GM18526 (cell line): ENCODE results near the gene FAM221A.

Source experiments
- POLR2A ChIP-seq: IDR thresholded peaks from 3 replicates; pipeline ENCODE4 v1.6.1; 2011; ENCODE audit not compliant: insufficient read length; ENCODE audit errors: extremely low read depth

Gene FAM221A

DNA sequence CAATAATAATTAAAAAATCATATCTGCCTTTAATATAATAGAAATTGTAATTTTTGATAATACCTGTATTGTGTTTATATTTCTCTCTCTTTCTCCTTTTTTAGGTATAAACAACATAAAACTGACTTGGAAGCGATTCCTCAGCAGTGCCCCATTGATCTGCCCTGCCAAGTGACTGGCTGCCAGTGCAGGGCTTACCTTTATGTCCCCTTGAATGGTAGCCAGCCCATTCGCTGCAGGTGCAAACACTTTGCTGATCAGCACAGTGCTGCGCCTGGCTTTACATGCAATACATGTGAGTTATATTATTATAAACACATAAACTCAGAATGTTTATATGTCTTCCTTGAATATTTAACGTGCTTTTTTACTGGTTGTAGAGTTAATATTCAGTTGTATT, 9.2 kb downstream of the FAM221A start:
- no peak for TF ChIP-seq POLR2A

DNA sequence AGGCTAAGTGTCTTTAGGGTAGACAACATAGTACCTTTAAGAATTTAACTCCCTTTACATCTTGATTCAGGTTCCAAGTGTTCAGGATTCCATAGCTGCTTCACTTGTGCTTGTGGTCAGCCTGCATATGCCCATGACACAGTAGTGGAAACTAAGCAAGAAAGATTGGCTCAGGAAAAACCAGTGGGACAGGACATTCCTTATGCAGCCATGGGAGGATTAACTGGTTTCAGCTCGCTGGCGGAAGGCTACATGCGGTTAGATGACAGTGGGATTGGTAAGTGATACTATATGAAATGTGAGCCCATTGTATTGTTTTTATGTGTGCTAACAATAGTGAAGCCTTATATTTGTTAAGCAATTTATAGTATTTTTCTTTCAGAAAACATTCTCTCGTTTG, 11.3 kb downstream of the FAM221A start:
- no peak for TF ChIP-seq POLR2A

GRCh38 chr7:23693224-23693623, 13.2 kb downstream of the FAM221A start:
- TF ChIP-seq POLR2A, result no peak

DNA sequence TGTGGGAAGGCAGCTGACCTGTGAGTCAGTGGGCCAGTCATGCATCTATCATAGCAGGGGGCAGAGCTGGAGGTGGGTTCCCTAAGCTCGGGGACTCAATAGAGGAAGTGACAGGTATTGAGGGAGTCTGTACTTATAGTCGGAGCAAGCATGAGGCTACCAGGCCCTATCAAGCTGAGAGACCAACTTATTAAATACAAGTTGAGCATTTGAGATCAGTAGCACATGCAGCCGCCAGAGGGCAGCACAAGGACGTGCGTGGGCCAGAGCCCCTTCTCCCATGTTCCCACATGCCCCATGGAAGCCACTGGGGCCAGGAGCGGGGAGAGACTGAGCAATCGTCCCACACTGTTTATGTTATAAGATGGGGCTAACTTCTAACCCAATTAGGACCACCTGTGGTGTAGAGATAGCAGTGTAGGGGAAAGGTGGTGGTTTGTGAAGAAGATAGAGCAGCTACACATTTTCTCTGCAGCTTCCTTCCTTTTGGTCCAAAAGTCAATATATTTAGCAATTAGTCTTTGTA, 17.0 kb downstream of the FAM221A start:
- no peak for TF ChIP-seq POLR2A

DNA sequence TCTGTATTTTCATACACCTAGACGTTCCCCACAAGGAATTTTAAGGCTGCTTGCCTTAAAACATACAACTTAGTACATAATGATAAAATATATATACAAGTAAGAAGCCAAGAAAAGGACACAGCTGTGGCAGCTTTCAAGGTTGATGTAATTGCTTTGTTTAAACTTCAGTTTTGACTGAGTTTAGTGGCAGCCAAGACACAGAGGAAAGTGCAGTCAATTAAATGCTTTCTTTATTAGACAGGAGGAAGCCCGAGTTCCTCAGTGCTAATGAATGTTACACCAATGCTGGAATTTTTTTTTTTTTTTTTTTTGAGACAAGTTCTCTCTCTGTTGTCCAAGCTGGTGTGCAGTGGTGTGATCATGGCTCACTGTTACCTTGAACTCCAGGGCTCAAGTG, 18.8 kb downstream of the FAM221A start:
- TF ChIP-seq POLR2A, result no peak

- no peak for TF ChIP-seq POLR2A
Observed at GRCh38 chr7:23700046-23700445, 20.0 kb downstream of the FAM221A start.

- no peak for TF ChIP-seq POLR2A
Observed at GRCh38 chr7:23709081-23709750, 29.2 kb downstream of the FAM221A start.

GRCh38 chr7:23710000-23710399, 30.0 kb downstream of the FAM221A start, which contains the start of gene STK31:
Gene STK31, plus strand, starts transcription at chr7:23710219. Its CDS starts 67 bp downstream, at chr7:23710286.
- TF ChIP-seq POLR2A, result no peak

- TF ChIP-seq POLR2A, result no peak
Observed at GRCh38 chr7:23712368-23713284, 32.6 kb downstream of the FAM221A start.

GRCh38 chr7:23713285-23714149, 33.5 kb downstream of the FAM221A start:
- TF ChIP-seq POLR2A, result no peak

DNA sequence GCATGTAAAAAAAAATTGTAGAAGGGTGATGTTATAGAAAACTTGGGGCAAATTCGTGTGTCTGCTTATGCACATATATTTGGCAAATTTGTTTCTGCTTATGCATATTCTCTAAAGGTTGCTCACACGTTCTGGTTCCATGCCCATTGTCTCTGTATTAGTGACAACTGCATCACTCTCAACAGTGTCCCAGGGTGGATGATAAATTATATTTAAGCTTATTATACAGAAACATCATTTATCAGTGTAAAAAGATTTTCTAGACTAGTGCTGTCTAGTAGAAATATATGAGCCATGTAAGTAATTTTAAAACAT, 34.1 kb downstream of the FAM221A start:
- TF ChIP-seq POLR2A, result no peak

DNA sequence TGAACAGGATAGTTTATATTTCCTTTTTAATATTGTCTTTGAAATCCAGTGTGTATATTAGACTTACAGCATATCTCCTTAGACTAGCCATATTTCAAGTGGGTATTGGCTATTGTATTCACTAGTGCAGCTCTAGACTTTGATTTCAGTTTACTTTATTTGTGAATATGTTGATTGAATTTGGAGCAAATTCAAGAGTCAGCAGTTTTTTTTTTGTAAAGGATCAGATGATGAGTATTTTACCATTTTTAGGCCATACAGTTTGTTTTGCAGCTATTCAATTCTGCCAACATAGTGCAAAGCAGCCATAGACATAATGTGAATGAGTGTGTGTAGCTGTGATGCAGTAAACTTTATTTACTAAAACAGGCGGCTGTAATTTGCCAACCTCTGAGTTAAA, 34.6 kb downstream of the FAM221A start:
- TF ChIP-seq POLR2A, result no peak

DNA sequence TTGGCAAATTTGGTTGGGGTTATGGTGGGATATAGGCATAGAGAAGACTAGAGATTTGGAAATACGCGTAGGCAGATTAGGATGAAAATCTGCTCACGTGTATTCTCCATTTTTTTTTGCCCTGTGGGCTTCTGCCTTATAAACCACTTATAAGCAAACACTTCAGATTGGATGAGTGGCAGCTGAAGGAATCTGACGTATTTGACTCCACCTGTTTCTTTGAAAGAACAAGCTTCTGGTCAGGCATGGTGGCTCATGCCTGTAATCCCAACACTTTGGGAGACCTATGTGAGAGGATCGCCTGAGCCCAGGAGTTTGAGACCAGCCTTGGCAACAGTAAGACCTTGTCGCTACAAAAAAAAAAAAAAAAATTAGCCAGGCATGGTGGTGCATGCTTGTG, 35.1 kb downstream of the FAM221A start:
- no peak for TF ChIP-seq POLR2A

- no peak for TF ChIP-seq POLR2A
Observed at GRCh38 chr7:23717788-23718187, 37.8 kb downstream of the FAM221A start.

GRCh38 chr7:23721456-23721855, 41.5 kb downstream of the FAM221A start:
- no peak for TF ChIP-seq POLR2A

DNA sequence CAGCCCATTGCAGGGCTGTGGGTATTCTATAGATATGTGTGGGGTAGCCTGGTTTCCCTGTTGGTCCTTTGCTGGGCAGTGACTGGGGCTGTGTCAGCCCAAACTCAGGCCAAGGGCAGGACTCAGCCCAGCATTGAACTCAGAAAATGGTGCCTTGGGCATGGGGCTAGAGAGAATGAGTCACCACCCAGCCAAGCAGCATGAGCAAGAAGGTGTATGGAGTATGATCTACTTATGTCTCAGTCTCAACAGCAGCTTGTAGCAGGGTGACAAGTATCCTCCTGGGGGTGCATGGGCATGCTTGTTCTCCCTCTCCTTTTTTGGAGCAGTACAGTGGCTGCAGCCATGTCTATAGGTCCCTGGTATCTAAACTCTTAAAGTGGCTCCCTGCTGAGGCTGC, 62.1 kb downstream of the FAM221A start:
- TF ChIP-seq POLR2A, result no peak

DNA sequence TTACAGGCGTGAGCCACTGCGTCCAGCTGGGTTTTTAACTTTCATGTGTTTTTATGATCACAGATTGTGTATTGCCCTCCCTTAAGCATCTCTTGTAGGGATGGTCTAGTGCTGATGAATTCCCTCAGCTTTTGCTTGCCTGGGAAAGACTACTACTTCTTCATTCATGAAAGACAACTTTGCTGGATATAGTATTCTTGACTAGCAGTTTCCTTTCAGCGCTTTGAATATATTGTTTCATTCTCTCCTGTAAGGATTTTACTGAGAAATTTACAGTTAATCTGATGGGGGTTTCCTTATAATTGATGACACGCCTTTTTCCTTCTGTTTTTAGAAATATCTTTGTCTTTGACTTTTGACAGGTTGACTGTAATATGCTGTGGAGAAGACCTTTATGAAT, 63.2 kb downstream of the FAM221A start:
- TF ChIP-seq POLR2A, result no peak
